Measurements from ENCODE around the gene SNAP23.
A peak's percentile ranks its signal among the peaks of the same experiment; 100 is the strongest.

SNAP23 gene

GRCh38 chr15:42495361-42496212, at the start of gene SNAP23:
SNAP23 (plus strand) TSS chr15:42495634; CDS start chr15:42511847, 16,213 bp downstream.
- Histone ChIP-seq H3K4me1 (ENCODE audit: insufficient read depth, insufficient read length) (no peaks in the 10 kb centered on the region), H3K36me3 (ENCODE audit: insufficient read depth, insufficient read length, low read length) (no peaks in the 10 kb centered on the region), H3K4me3 (ENCODE audit: insufficient read length, low read depth) (peak within 1 kb of the TSS; percentile 63), H3K9me3 (ENCODE audit: insufficient read depth, low read length) (no peaks in the 10 kb centered on the region), H3K9ac (ENCODE audit: insufficient read length, low read depth) (peak within 1 kb of the TSS; percentile 80), H3K27me3 (ENCODE audit: insufficient read depth, insufficient read length) (no peaks in the 10 kb centered on the region)
- TF ChIP-seq YY1 (IDR thresholded peaks at IDR 0.05; ENCODE audit: insufficient read depth, insufficient read length) (no peak), SUZ12 (IDR thresholded peaks at IDR 0.05; ENCODE audit: extremely low read depth, insufficient read depth, insufficient read length) (no peak)
- peak; percentile 70 for DNase-seq (ENCODE audit: low read depth, low spot score)

DNA sequence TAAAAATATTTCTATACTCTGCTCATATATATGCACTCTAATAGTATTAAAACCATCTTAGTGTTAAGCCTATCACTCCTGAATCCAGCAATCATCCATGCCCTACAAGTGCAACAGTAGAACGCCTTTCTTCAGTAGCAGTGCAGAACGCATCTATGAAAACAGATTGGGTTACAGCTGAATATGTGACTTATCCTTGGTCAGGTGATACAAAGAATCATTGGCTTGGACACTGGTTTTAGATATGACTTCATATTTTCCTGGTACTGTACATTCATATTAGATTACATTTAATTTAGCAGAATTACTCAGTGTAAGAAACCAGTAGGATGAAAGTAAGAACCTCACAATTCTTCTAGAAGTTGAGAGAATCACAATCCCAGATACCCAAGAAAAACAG, 47.8 kb upstream of the SNAP23 start:
- Histone ChIP-seq H3K4me1 (ENCODE audit: insufficient read depth, insufficient read length) (no peaks in the 10 kb centered on the region), H3K36me3 (ENCODE audit: insufficient read depth, insufficient read length, low read length) (peaks cover 53% of the 10 kb centered on the region), H3K9me3 (ENCODE audit: insufficient read depth, low read length) (no peaks in the 10 kb centered on the region), H3K9ac (ENCODE audit: insufficient read length, low read depth) (no peak overlapping the region), H3K27me3 (ENCODE audit: insufficient read depth, insufficient read length) (no peaks in the 10 kb centered on the region), H3K4me3 (ENCODE audit: insufficient read length, low read depth) (no peak overlapping the region)
- TF ChIP-seq SUZ12 (IDR thresholded peaks at IDR 0.05; ENCODE audit: extremely low read depth, insufficient read depth, insufficient read length) (no peak), ZNF274 (IDR thresholded peaks at IDR 0.05; ENCODE audit: low read depth, low read length) (no peak), YY1 (IDR thresholded peaks at IDR 0.05; ENCODE audit: insufficient read depth, insufficient read length) (no peak)
- DNase-seq (ENCODE audit: low read depth, low spot score): no peak

DNA sequence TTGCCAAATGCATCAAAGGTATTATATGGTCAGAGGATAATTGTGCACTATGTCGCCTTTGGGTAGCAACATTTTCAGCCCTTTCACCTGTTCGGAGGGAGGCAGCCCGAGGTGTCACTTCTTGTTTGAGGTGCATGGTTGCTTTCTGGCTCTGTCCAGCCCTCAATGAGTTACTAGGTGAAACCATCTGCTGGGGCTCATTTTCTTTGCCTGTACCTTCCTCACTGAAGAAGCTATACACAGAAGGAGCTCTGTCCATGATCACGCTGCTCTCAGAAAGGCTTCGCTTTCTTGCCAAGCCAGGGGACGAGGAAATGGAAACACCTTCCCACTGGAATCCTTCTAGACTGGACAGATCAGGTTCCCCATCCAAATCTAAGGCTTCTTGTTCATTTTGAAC, 47.2 kb upstream of the SNAP23 start:
- no peaks in the 10 kb centered on the region for H3K27me3 ChIP-seq (ENCODE audit: insufficient read depth, insufficient read length)
- no peaks in the 10 kb centered on the region for H3K9me3 ChIP-seq (ENCODE audit: insufficient read depth, low read length)
- H3K36me3 ChIP-seq (ENCODE audit: insufficient read depth, insufficient read length, low read length): peaks cover 48% of the 10 kb centered on the region
- no peak overlapping the region for H3K4me3 ChIP-seq (ENCODE audit: insufficient read length, low read depth)
- TF ChIP-seq ZNF274 (IDR thresholded peaks at IDR 0.05; ENCODE audit: low read depth, low read length): no peak
- TF ChIP-seq YY1 (IDR thresholded peaks at IDR 0.05; ENCODE audit: insufficient read depth, insufficient read length): no peak
- no peak for DNase-seq (ENCODE audit: low read depth, low spot score)
- H3K4me1 ChIP-seq (ENCODE audit: insufficient read depth, insufficient read length): no peaks in the 10 kb centered on the region
- H3K9ac ChIP-seq (ENCODE audit: insufficient read length, low read depth): no peak overlapping the region

GRCh38 chr15:42449770-42450424, 45.5 kb upstream of the SNAP23 start:
- DNase-seq (ENCODE audit: low read depth, low spot score): no peak
- TF ChIP-seq SUZ12 (IDR thresholded peaks at IDR 0.05; ENCODE audit: extremely low read depth, insufficient read depth, insufficient read length): no peak
- no peak for TF ChIP-seq ZNF274 (IDR thresholded peaks at IDR 0.05; ENCODE audit: low read depth, low read length)
- TF ChIP-seq YY1 (IDR thresholded peaks at IDR 0.05; ENCODE audit: insufficient read depth, insufficient read length): no peak
- H3K36me3 ChIP-seq (ENCODE audit: insufficient read depth, insufficient read length, low read length): peaks cover 44% of the 10 kb centered on the region

GRCh38 chr15:42450425-42450790, 45.0 kb upstream of the SNAP23 start:
- Histone ChIP-seq H3K4me1 (ENCODE audit: insufficient read depth, insufficient read length) (no peaks in the 10 kb centered on the region), H3K9me3 (ENCODE audit: insufficient read depth, low read length) (no peaks in the 10 kb centered on the region), H3K27me3 (ENCODE audit: insufficient read depth, insufficient read length) (no peaks in the 10 kb centered on the region), H3K9ac (ENCODE audit: insufficient read length, low read depth) (no peak overlapping the region), H3K4me3 (ENCODE audit: insufficient read length, low read depth) (no peak overlapping the region), H3K36me3 (ENCODE audit: insufficient read depth, insufficient read length, low read length) (peaks cover 44% of the 10 kb centered on the region)
- TF ChIP-seq SUZ12 (IDR thresholded peaks at IDR 0.05; ENCODE audit: extremely low read depth, insufficient read depth, insufficient read length): no peak
- TF ChIP-seq ZNF274 (IDR thresholded peaks at IDR 0.05; ENCODE audit: low read depth, low read length): no peak
- no peak for TF ChIP-seq YY1 (IDR thresholded peaks at IDR 0.05; ENCODE audit: insufficient read depth, insufficient read length)
- no peak for DNase-seq (ENCODE audit: low read depth, low spot score)

More at GRCh38 chr15:42449770-42450424, 45.5 kb upstream of the SNAP23 start:
- no peaks in the 10 kb centered on the region for H3K9me3 ChIP-seq (ENCODE audit: insufficient read depth, low read length)
- no peaks in the 10 kb centered on the region for H3K27me3 ChIP-seq (ENCODE audit: insufficient read depth, insufficient read length)
- H3K9ac ChIP-seq (ENCODE audit: insufficient read length, low read depth): no peak overlapping the region
- H3K4me3 ChIP-seq (ENCODE audit: insufficient read length, low read depth): no peak overlapping the region
- H3K4me1 ChIP-seq (ENCODE audit: insufficient read depth, insufficient read length): no peaks in the 10 kb centered on the region

DNA sequence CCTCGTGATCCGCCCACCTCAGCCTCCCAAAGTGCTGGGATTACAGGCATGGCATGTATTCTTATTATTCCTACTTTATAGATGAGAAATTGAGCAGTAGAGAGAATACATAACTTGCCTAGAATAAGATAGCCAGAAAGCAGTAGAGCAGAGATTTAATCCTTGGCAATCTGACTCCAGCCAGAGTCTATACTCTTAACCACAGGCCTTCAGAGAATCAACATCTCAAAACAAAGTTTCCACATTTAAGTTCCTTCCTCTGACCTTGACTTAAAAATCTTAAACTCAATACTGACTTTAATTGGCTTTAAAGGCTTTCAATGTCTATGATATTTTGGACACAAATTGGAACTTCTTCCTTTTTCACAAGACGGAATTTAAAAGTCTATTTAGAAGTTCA, 41.6 kb upstream of the SNAP23 start:
- TF ChIP-seq SUZ12 (IDR thresholded peaks at IDR 0.05; ENCODE audit: extremely low read depth, insufficient read depth, insufficient read length) (no peak), ZNF274 (IDR thresholded peaks at IDR 0.05; ENCODE audit: low read depth, low read length) (no peak), YY1 (IDR thresholded peaks at IDR 0.05; ENCODE audit: insufficient read depth, insufficient read length) (no peak)
- DNase-seq (ENCODE audit: low read depth, low spot score): no peak
- no peak overlapping the region for H3K9ac ChIP-seq (ENCODE audit: insufficient read length, low read depth)
- H3K4me1 ChIP-seq (ENCODE audit: insufficient read depth, insufficient read length): no peaks in the 10 kb centered on the region
- no peaks in the 10 kb centered on the region for H3K9me3 ChIP-seq (ENCODE audit: insufficient read depth, low read length)
- H3K36me3 ChIP-seq (ENCODE audit: insufficient read depth, insufficient read length, low read length): peaks cover 23% of the 10 kb centered on the region
- H3K27me3 ChIP-seq (ENCODE audit: insufficient read depth, insufficient read length): no peaks in the 10 kb centered on the region
- no peak overlapping the region for H3K4me3 ChIP-seq (ENCODE audit: insufficient read length, low read depth)

DNA sequence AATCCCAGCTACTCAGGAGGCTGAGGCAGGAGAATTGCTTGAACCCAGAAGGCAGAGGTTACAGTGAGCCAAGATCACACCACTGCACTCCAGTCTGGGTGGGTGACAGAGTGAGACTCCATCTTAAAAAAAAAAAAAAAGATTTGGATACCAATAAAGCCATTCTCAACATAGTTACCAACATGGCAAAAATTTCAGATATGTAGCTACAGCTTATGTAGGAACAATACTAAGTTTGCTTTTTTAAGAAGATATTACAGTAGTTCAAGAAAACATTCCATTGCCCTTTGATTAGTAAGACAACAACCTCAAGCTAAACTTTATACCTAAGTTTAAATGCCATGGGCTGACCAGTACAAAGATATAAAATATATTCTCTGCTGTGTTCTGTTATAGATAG, 38.9 kb upstream of the SNAP23 start:
- no peaks in the 10 kb centered on the region for H3K9me3 ChIP-seq (ENCODE audit: insufficient read depth, low read length)
- peaks cover 3% of the 10 kb centered on the region for H3K36me3 ChIP-seq (ENCODE audit: insufficient read depth, insufficient read length, low read length)
- TF ChIP-seq SUZ12 (IDR thresholded peaks at IDR 0.05; ENCODE audit: extremely low read depth, insufficient read depth, insufficient read length): no peak
- TF ChIP-seq YY1 (IDR thresholded peaks at IDR 0.05; ENCODE audit: insufficient read depth, insufficient read length): no peak
- TF ChIP-seq ZNF274 (IDR thresholded peaks at IDR 0.05; ENCODE audit: low read depth, low read length): no peak
- no peaks in the 10 kb centered on the region for H3K27me3 ChIP-seq (ENCODE audit: insufficient read depth, insufficient read length)
- H3K4me1 ChIP-seq (ENCODE audit: insufficient read depth, insufficient read length): no peaks in the 10 kb centered on the region
- no peak overlapping the region for H3K4me3 ChIP-seq (ENCODE audit: insufficient read length, low read depth)
- no peak for DNase-seq (ENCODE audit: low read depth, low spot score)
- no peak overlapping the region for H3K9ac ChIP-seq (ENCODE audit: insufficient read length, low read depth)

All from NT2/D1 (cell line).